SK-N-SH treated with all-trans-retinoic acid at 6 μM for 48 hours (cell line): ENCODE data around the gene MMP15.

Experiments
- CSDC2 ChIP-seq: fragments of 250-450 bp; sonication (Bioruptor Pico); IDR thresholded peaks from 2 replicates; pipeline ENCODE4 v1.5.0; 2020; ENCODE audit warnings: mild to moderate bottlenecking, moderate library complexity
- GLIS3 ChIP-seq: fragments of 250-450 bp; sonication (Bioruptor Pico); IDR thresholded peaks from 2 replicates; pipeline ENCODE4 v1.5.0; 2020; ENCODE audit warnings: mild to moderate bottlenecking, moderate library complexity
- ISL1 ChIP-seq: fragments of 250-450 bp; sonication (Bioruptor Pico); IDR thresholded peaks from 2 replicates; pipeline ENCODE4 v2.1.2; 2022; ENCODE audit warnings: mild to moderate bottlenecking, moderate library complexity
- TOX ChIP-seq: fragments of 250-450 bp; sonication (Bioruptor Pico); IDR thresholded peaks from 2 replicates; pipeline ENCODE4 v1.8.0; 2021; ENCODE audit warnings: mild to moderate bottlenecking, moderate library complexity, borderline replicate concordance
- ZFP30 ChIP-seq: fragments of 450-650 bp; formaldehyde crosslinking; IDR thresholded peaks from 2 replicates; pipeline ENCODE4 v1.5.0; 2022; ENCODE audit warnings: mild to moderate bottlenecking, moderate library complexity

- TF ChIP-seq ZFP30 (CRISPR knock-in tag): no peak
- no peak for TF ChIP-seq ISL1
- TF ChIP-seq TOX: no peak
- no peak for TF ChIP-seq GLIS3 (CRISPR knock-in tag)
- TF ChIP-seq CSDC2: no peak
These were observed 12.7 kb downstream of the MMP15 start for GRCh38 chr16:58038219-58038641.
